H1 (cell line): ENCODE results near the gene C21orf58. TPM values are rescaled to one million over a fixed set of nuclear protein-coding genes. Genes with fewer than 3 reads are reported as not detected.

ENCODE experiments used
- CTCF ChIA-PET: fragments of 300-600 bp; sonication (Branson Sonifier 250); formaldehyde crosslinking; loops from one replicate; lab custom pipeline; 2021; ENCODE audit not compliant: partially characterized antibody; lab: Charles Lee
- POLR2A ChIA-PET: fragments of 300-600 bp; sonication (Branson Sonifier 250); formaldehyde crosslinking; loops from one replicate; lab custom pipeline; 2021; ENCODE audit warnings: inconsistent platforms; ENCODE audit not compliant: partially characterized antibody; lab: Charles Lee
- DNase-seq, 2 experiments: peaks; one replicate each; pipeline versions ENCODE4 v3.0.0 to v3.0.0-alpha.2; 2010 to 2022; ENCODE audit warnings: low spot score in 2 of 2, low read depth in 1 of 2, mixed read lengths in 1 of 2
- FAIRE-seq: peaks from 2 replicates; lab custom pipeline; 2011; peaks lifted over from hg19 to GRCh38; lab: Jason Lieb, UNC
- H2AFZ ChIP-seq: 2 replicates; pipeline ENCODE4 v1.8.1; 2012; ENCODE audit warnings: low read length, inconsistent platforms
- H2AK5ac ChIP-seq: 2 replicates; pipeline ENCODE4 v1.6.1; 2013; ENCODE audit warnings: low read depth, low read length
- H2BK120ac ChIP-seq: replicated peaks from 2 replicates; pipeline ENCODE3; 2013; ENCODE audit warnings: low read depth, low read length, inconsistent platforms
- H2BK12ac ChIP-seq: 2 replicates; pipeline ENCODE4 v1.6.1; 2013; ENCODE audit warnings: low read depth, low read length
- H2BK15ac ChIP-seq: 2 replicates; pipeline ENCODE4 v1.6.1; 2013; ENCODE audit warnings: low read length
- H2BK20ac ChIP-seq: 2 replicates; pipeline ENCODE4 v1.6.1; 2013; ENCODE audit warnings: low read length
- H2BK5ac ChIP-seq: 2 replicates; pipeline ENCODE4 v1.6.1; 2013; ENCODE audit warnings: low read depth, low read length
- H3K14ac ChIP-seq: 2 replicates; pipeline ENCODE4 v1.6.1; 2013; ENCODE audit warnings: inconsistent platforms; ENCODE audit not compliant: insufficient read length
- H3K18ac ChIP-seq: 2 replicates; pipeline ENCODE4 v1.6.1; 2013; ENCODE audit warnings: low read length; ENCODE audit errors: extremely low read depth
- H3K23ac ChIP-seq: 2 replicates; pipeline ENCODE4 v1.6.1; 2013; ENCODE audit warnings: inconsistent platforms; ENCODE audit not compliant: insufficient read length
- H3K23me2 ChIP-seq: 2 replicates; pipeline ENCODE4 v1.6.1; 2013; ENCODE audit warnings: low read depth, low read length
- H3K27ac ChIP-seq: 2 replicates; pipeline ENCODE4 v1.6.1; 2011; ENCODE audit warnings: low read depth, low read length, inconsistent platforms
- H3K27me3 ChIP-seq, 4 experiments: replicated peaks in 1 of 4; 1 replicate in 1 of 4; 2 replicates in 3 of 4; pipeline versions ENCODE4 v1.6.1 to v1.8.1; 2011 to 2013; ENCODE audit warnings: low read length in 3 of 4, mild to moderate bottlenecking in 3 of 4, inconsistent platforms in 2 of 4, mixed read lengths in 2 of 4, moderate library complexity in 1 of 4; ENCODE audit not compliant: control insufficient read depth in 3 of 4, insufficient read depth in 3 of 4; ENCODE audit errors: extremely low read depth in 1 of 4
- H3K36me3 ChIP-seq, 4 experiments: 2 replicates each; pipeline versions ENCODE4 v1.6.1 to v1.8.1; 2011 to 2013; ENCODE audit warnings: mild to moderate bottlenecking in 4 of 4, low read length in 3 of 4, moderate library complexity in 2 of 4, control low read depth in 1 of 4, inconsistent platforms in 1 of 4; ENCODE audit not compliant: insufficient read depth in 4 of 4, control insufficient read depth in 2 of 4
- H3K4ac ChIP-seq: replicated peaks from 2 replicates; pipeline ENCODE3; 2013; ENCODE audit warnings: low read length, low read depth, mixed read lengths, inconsistent platforms; ENCODE audit not compliant: insufficient read length
- H3K4me1 ChIP-seq, 4 experiments: replicated peaks in 1 of 4; 1 replicate in 1 of 4; 2 replicates in 3 of 4; pipeline versions ENCODE4 v1.6.1 to v1.8.1; 2011 to 2013; ENCODE audit warnings: low read length in 3 of 4, inconsistent platforms in 2 of 4, mixed read lengths in 1 of 4; ENCODE audit not compliant: insufficient read depth in 4 of 4, control insufficient read depth in 3 of 4
- H3K4me2 ChIP-seq, 2 experiments: 2 replicates each; pipeline versions ENCODE4 v1.6.1 to v1.8.1; 2011 to 2013; ENCODE audit warnings: low read depth in 2 of 2, low read length in 2 of 2, control low read depth in 1 of 2, inconsistent platforms in 1 of 2, mild to moderate bottlenecking in 1 of 2; ENCODE audit not compliant: insufficient read depth in 1 of 2
- H3K4me3 ChIP-seq, 4 experiments: fragments of 200-600, 300-600 bp in 1 of 4; sonication (generic), shearing (Covaris generic), sonication (Bioruptor Twin) in 1 of 4; 2 replicates each; pipeline versions ENCODE4 v1.5.1 to v1.8.1; 2011 to 2016; ENCODE audit warnings: low read length in 4 of 4, low read depth in 3 of 4, control low read depth in 2 of 4, inconsistent platforms in 2 of 4, mild to moderate bottlenecking in 2 of 4, mixed read lengths in 1 of 4, moderate library complexity in 1 of 4; ENCODE audit not compliant: insufficient read depth in 2 of 4; ENCODE audit errors: extremely low read depth in 1 of 4
- H3K56ac ChIP-seq: replicated peaks from 2 replicates; pipeline ENCODE3; 2013; ENCODE audit warnings: low read depth, mild to moderate bottlenecking, mixed read lengths, low read length, inconsistent platforms; ENCODE audit not compliant: insufficient read length
- H3K79me1 ChIP-seq: 2 replicates; pipeline ENCODE4 v1.6.1; 2013; ENCODE audit warnings: low read depth, low read length, control low read depth
- H3K79me2 ChIP-seq, 2 experiments: 2 replicates each; pipeline versions ENCODE4 v1.6.1 to v1.8.1; 2012 to 2013; ENCODE audit warnings: low read length in 2 of 2, mild to moderate bottlenecking in 2 of 2, inconsistent platforms in 1 of 2; ENCODE audit not compliant: insufficient read depth in 2 of 2, control insufficient read depth in 1 of 2
- H3K9ac ChIP-seq, 4 experiments: replicated peaks in 1 of 4; 1 replicate in 1 of 4; 2 replicates in 3 of 4; pipeline versions ENCODE4 v1.6.1 to v1.8.1; 2011 to 2013; ENCODE audit warnings: low read depth in 3 of 4, low read length in 3 of 4, control low read depth in 2 of 4, mild to moderate bottlenecking in 2 of 4, moderate library complexity in 2 of 4, inconsistent platforms in 1 of 4; ENCODE audit errors: extremely low read depth in 1 of 4
- H3K9me3 ChIP-seq, 2 experiments: 2 replicates each; pipeline versions ENCODE4 v1.6.1 to v1.8.1; 2012 to 2013; ENCODE audit warnings: mild to moderate bottlenecking in 2 of 2, moderate library complexity in 2 of 2, control low read depth in 1 of 2, inconsistent platforms in 1 of 2, low read depth in 1 of 2, low read length in 1 of 2, mixed read lengths in 1 of 2; ENCODE audit not compliant: insufficient read depth in 2 of 2
- H4K20me1 ChIP-seq, 2 experiments: replicated peaks in 1 of 2; 2 replicates each; pipeline versions ENCODE3 to v1.8.1; 2011 to 2013; ENCODE audit warnings: inconsistent platforms in 2 of 2, low read length in 2 of 2, mild to moderate bottlenecking in 1 of 2; ENCODE audit not compliant: insufficient read depth in 2 of 2, control insufficient read depth in 1 of 2
- H4K5ac ChIP-seq: 2 replicates; pipeline ENCODE4 v1.6.1; 2013; ENCODE audit warnings: low read length, low read depth, mixed read lengths, inconsistent platforms; ENCODE audit not compliant: insufficient read length
- H4K8ac ChIP-seq: 2 replicates; pipeline ENCODE4 v1.8.0; 2013; ENCODE audit warnings: mild to moderate bottlenecking, moderate library complexity, low read length, inconsistent platforms; ENCODE audit not compliant: insufficient read depth; ENCODE audit errors: extremely low read depth
- H4K91ac ChIP-seq: replicated peaks from 2 replicates; pipeline ENCODE3; 2013; ENCODE audit warnings: low read length, mixed read lengths, inconsistent platforms; ENCODE audit not compliant: insufficient read length
- JUN ChIP-seq: IDR thresholded peaks from 2 replicates; pipeline ENCODE4 v1.6.1; 2011; ENCODE audit warnings: low read depth, mild to moderate bottlenecking, improper control_type of control experiment, low read length
- RNF2 ChIP-seq: fragments of 200-900, 300-1000 bp; sonication (generic); IDR thresholded peaks from 2 replicates; pipeline ENCODE4 v1.7.1; 2016; ENCODE audit warnings: borderline replicate concordance, low read depth, mild to moderate bottlenecking, antibody characterized with exemption, low read length; ENCODE audit not compliant: poor library complexity, severe bottlenecking; ENCODE audit errors: missing control alignments
- SIRT6 ChIP-seq: IDR thresholded peaks from one replicate; pipeline ENCODE4 v1.7.1; 2012; ENCODE audit warnings: low read length, inconsistent platforms
- whole genome bisulfite sequencing, 2 experiments: shearing (Covaris generic) in 1 of 2; methylation state at CpG; one replicate each; pipeline versions ENCODE4 v1.1.6 to v1.1.7; 2013 to 2015; ENCODE audit warnings: low lambda C conversion rate in 2 of 2, mixed read lengths in 2 of 2, inconsistent platforms in 1 of 2, low coverage in 1 of 2, missing lambda C conversion rate in 1 of 2; ENCODE audit not compliant: insufficient replicate concordance in 2 of 2, insufficient coverage in 1 of 2, insufficient read length in 1 of 2; ENCODE audit errors: extremely low coverage in 1 of 2, missing lambda C conversion rate in 1 of 2; 5-methylcytosine and 5-hydroxymethylcytosine counted together
- polyA plus RNA-seq, 7 experiments: library from polyadenylated mRNA; depleted of rRNA in 3 of 7; stranded (reverse) in 5 of 7; unstranded in 2 of 7; fragments of >200 nt in 5 of 7; fragments of 200-250 nt in 2 of 7; gene quantifications; 1 replicate in 5 of 7; 2 replicates in 1 of 7; 4 replicates in 1 of 7; pipeline versions ENCODE4 v1.2.1 to v1.2.3, GENCODE V29; 2011 to 2013; ENCODE audit warnings: missing spikeins in 2 of 7, mixed read lengths in 2 of 7
- total RNA-seq: library from RNA; stranded (reverse); fragmentation: NEBNext Ultra II Directional; extraction: Animal tissue kit (Norgen Biotek cat#: 25700); gene quantifications from 2 replicates; pipeline ENCODE4 v1.2.1, GENCODE V29; 2021

Gene C21orf58
- total and polyA plus RNA-seq, 2 of the 8 experiments (the other 6 are each of a cell fraction or from before 2014, with no cell fraction given) = 13.8 to 26.1 TPM

GRCh38 chr21:46264046-46264689, 59.5 kb downstream of the C21orf58 start:
- H4K8ac ChIP-seq = no peak overlapping the region
- peaks cover 21 to 47% (median 43%) of the 10 kb centered on the region in 4 experiments for H3K36me3 ChIP-seq
- H3K23me2 ChIP-seq = no peaks in the 10 kb centered on the region
- WGBS, 2 experiments = 94% methylated on average over 22 of the region's 22 CpGs; no CpG with 5 or more reads in 1 of the 2 experiments
- no peak overlapping the region for H3K4ac ChIP-seq
- H3K4me2 ChIP-seq = no peak overlapping the region
- no peaks in the 10 kb centered on the region for H3K79me2 ChIP-seq
- no peaks in the 10 kb centered on the region for H3K27me3 ChIP-seq
- H3K56ac ChIP-seq = no peak overlapping the region
- no peaks in the 10 kb centered on the region for H3K9me3 ChIP-seq
- H2AK5ac ChIP-seq = no peak overlapping the region
- no peak overlapping the region for H3K4me3 ChIP-seq
- no peaks in the 10 kb centered on the region for H3K4me1 ChIP-seq
- H3K23ac ChIP-seq = no peak overlapping the region
- peaks cover 4% of the 10 kb centered on the region; the same call in 1 of the 2 replicates for H3K79me1 ChIP-seq
- no peak overlapping the region for H2BK12ac ChIP-seq
- H2BK15ac ChIP-seq = no peak overlapping the region
- H2BK5ac ChIP-seq = no peak overlapping the region; the same call in 1 of the 2 replicates
- H2AFZ ChIP-seq = no peak overlapping the region
- no peak overlapping the region for H2BK20ac ChIP-seq
- H3K9ac ChIP-seq = no peak overlapping the region
- H3K27ac ChIP-seq = no peak overlapping the region
- no peak overlapping the region for H3K18ac ChIP-seq
- ChIA-PET CTCF (interaction anchor here (2.4 kb wide), 1 partner anchor 20 kb away, joined by 9 read pairs; the partner anchor contains the start of gene MCM3AP), POLR2A (interaction anchor here (1.0 kb wide), 1 partner anchor 14 kb away, joined by 3 read pairs; no protein-coding TSS in a partner anchor)
- DNase-seq = no peak
- TF ChIP-seq SIRT6 = no peak
- TF ChIP-seq RNF2 = no peak
- TF ChIP-seq JUN = no peak
- no peak overlapping the region for H4K5ac ChIP-seq
- H4K20me1 ChIP-seq = peaks cover 7 to 18% of the 10 kb centered on the region in 2 experiments
- H3K14ac ChIP-seq = no peak overlapping the region
- no peak overlapping the region for H4K91ac ChIP-seq
- FAIRE-seq = no peak
- H2BK120ac ChIP-seq = no peak overlapping the region
